WTC11 (cell line): Measurements from ENCODE around the gene R3HDML. TPM values are rescaled to one million over a fixed set of nuclear protein-coding genes. Genes with fewer than 3 reads are reported as not detected.
A peak's percentile ranks its signal among the peaks of the same experiment; 100 is the strongest.

Source experiments
- ATF2 ChIP-seq: sonication (generic); formaldehyde crosslinking; IDR thresholded peaks from 2 replicates; pipeline ENCODE4 v1.8.1; 2022; ENCODE audit warnings: low read depth, missing genetic modification reagents, borderline replicate concordance
- CBFB ChIP-seq: sonication (generic); formaldehyde crosslinking; IDR thresholded peaks from 2 replicates; pipeline ENCODE4 v1.8.1; 2022; ENCODE audit warnings: mild to moderate bottlenecking, low read depth, missing genetic modification reagents
- CREM ChIP-seq: sonication (generic); formaldehyde crosslinking; IDR thresholded peaks from 2 replicates; pipeline ENCODE4 v1.8.1; 2022; ENCODE audit warnings: mild to moderate bottlenecking, missing genetic modification reagents, moderate library complexity
- CTCF ChIP-seq: fragments of 200-600 bp; IDR thresholded peaks from 2 replicates; pipeline ENCODE4 v1.8.0; 2022; ENCODE audit warnings: antibody characterized with exemption
- ETV6 ChIP-seq: sonication (generic); formaldehyde crosslinking; IDR thresholded peaks from 2 replicates; pipeline ENCODE4 v1.8.1; 2022; ENCODE audit warnings: mild to moderate bottlenecking, missing genetic modification reagents
- FOXP4 ChIP-seq: sonication (generic); formaldehyde crosslinking; IDR thresholded peaks from 2 replicates; pipeline ENCODE4 v1.8.0; 2022; ENCODE audit warnings: mild to moderate bottlenecking, missing genetic modification reagents
- GABPB1 ChIP-seq: sonication (generic); formaldehyde crosslinking; IDR thresholded peaks from 2 replicates; pipeline ENCODE4 v1.8.1; 2023; ENCODE audit warnings: mild to moderate bottlenecking, missing genetic modification reagents
- HMGXB4 ChIP-seq: sonication (generic); formaldehyde crosslinking; IDR thresholded peaks from 2 replicates; pipeline ENCODE4 v1.8.1; 2023; ENCODE audit warnings: mild to moderate bottlenecking, moderate library complexity, missing genetic modification reagents
- MAX ChIP-seq: sonication (generic); formaldehyde crosslinking; IDR thresholded peaks from 2 replicates; pipeline ENCODE4 v1.8.0; 2022; ENCODE audit warnings: mild to moderate bottlenecking, missing genetic modification reagents
- MYBL2 ChIP-seq: sonication (generic); formaldehyde crosslinking; IDR thresholded peaks from 2 replicates; pipeline ENCODE4 v1.8.1; 2023; ENCODE audit warnings: mild to moderate bottlenecking, moderate library complexity, missing genetic modification reagents
- NFE2L1 ChIP-seq: sonication (generic); formaldehyde crosslinking; IDR thresholded peaks from 2 replicates; pipeline ENCODE4 v1.8.1; 2023; ENCODE audit warnings: missing genetic modification reagents
- PRDM15 ChIP-seq: sonication (generic); formaldehyde crosslinking; IDR thresholded peaks from 2 replicates; pipeline ENCODE4 v1.8.0; 2022; ENCODE audit warnings: missing genetic modification reagents
- SP1 ChIP-seq: sonication (generic); formaldehyde crosslinking; conservative IDR thresholded peaks from 2 replicates; pipeline ENCODE4 v1.8.1; 2022; ENCODE audit warnings: missing genetic modification reagents
- TEAD1 ChIP-seq: sonication (generic); formaldehyde crosslinking; IDR thresholded peaks from 2 replicates; pipeline ENCODE4 v1.8.0; 2022; ENCODE audit warnings: mild to moderate bottlenecking, missing genetic modification reagents
- TP53 ChIP-seq: sonication (generic); formaldehyde crosslinking; IDR thresholded peaks from 2 replicates; pipeline ENCODE4 v1.8.1; 2023; ENCODE audit warnings: mild to moderate bottlenecking, missing genetic modification reagents
- USF1 ChIP-seq: sonication (generic); formaldehyde crosslinking; IDR thresholded peaks from 2 replicates; pipeline ENCODE4 v1.8.0; 2022; ENCODE audit warnings: mild to moderate bottlenecking, missing genetic modification reagents
- USF2 ChIP-seq: sonication (generic); formaldehyde crosslinking; IDR thresholded peaks from 2 replicates; pipeline ENCODE4 v1.8.1; 2023; ENCODE audit warnings: mild to moderate bottlenecking, missing genetic modification reagents, moderate library complexity
- ZNF232 ChIP-seq: sonication (generic); formaldehyde crosslinking; IDR thresholded peaks from 2 replicates; pipeline ENCODE4 v1.8.0; 2022; ENCODE audit warnings: mild to moderate bottlenecking, missing genetic modification reagents
- ZNF671 ChIP-seq: fragments of 250-450 bp; sonication (Bioruptor Pico); IDR thresholded peaks from 2 replicates; pipeline ENCODE4 v1.8.0; 2021; ENCODE audit warnings: mild to moderate bottlenecking
- total RNA-seq: library from RNA; stranded (reverse); gene quantifications from 3 replicates; pipeline ENCODE4 v1.2.3, GENCODE V29; 2021

R3HDML gene
- total RNA-seq, 1 experiment from 2014 or later = not detected

GRCh38 chr20:44310664-44311639 is 25.9 kb upstream of the R3HDML start, which contains the start of gene FITM2 (continued):
- TF ChIP-seq PRDM15 (CRISPR knock-in tag) = peak; percentile 92
- TF ChIP-seq NFE2L1 (CRISPR knock-in tag) = no peak
- TF ChIP-seq ZNF671 = no peak
- TF ChIP-seq ZNF232 (CRISPR knock-in tag) = peak; percentile 86
- TF ChIP-seq HMGXB4 = peak; percentile 92
- peak; percentile 51; the same call in 1 of the 2 replicates for TF ChIP-seq USF1 (CRISPR knock-in tag)
- TF ChIP-seq CREM (CRISPR knock-in tag) = 0 out of 2 replicates have a peak, but pooled peaks have one; percentile 15
- 0 out of 2 replicates have a peak, but pooled peaks have one; percentile 65 for TF ChIP-seq FOXP4
- no peak for TF ChIP-seq ATF2 (CRISPR knock-in tag)
- peak; percentile 91; the same call in 1 of the 2 replicates for TF ChIP-seq CBFB (CRISPR knock-in tag)
- TF ChIP-seq USF2 = peak; percentile 72
- TF ChIP-seq MYBL2 (CRISPR knock-in tag) = 0 out of 2 replicates have a peak, but pooled peaks have one; percentile 52
- peak; percentile 68; the same call in 1 of the 2 replicates for TF ChIP-seq TP53
- peak; percentile 90 for TF ChIP-seq MAX
- TF ChIP-seq ETV6 (CRISPR knock-in tag) = peak; percentile 59; the same call in 1 of the 2 replicates
- peak; percentile 69 for TF ChIP-seq CTCF
- TF ChIP-seq GABPB1 = peak; percentile 95
- peak; percentile 86 for TF ChIP-seq SP1 (CRISPR knock-in tag)
- peak; percentile 23; the same call in 1 of the 2 replicates for TF ChIP-seq TEAD1
